Measurements from ENCODE around the gene OR2T35.

- no peak for TF ChIP-seq ZNF274 (IDR thresholded peaks at IDR 0.05; ENCODE audit: low read length)
- no peak for TF ChIP-seq ZNF274 (tag by site-specific recombination; IDR thresholded peaks at IDR 0.05; ENCODE audit: borderline replicate concordance)
- TF ChIP-seq, protein P1, sequence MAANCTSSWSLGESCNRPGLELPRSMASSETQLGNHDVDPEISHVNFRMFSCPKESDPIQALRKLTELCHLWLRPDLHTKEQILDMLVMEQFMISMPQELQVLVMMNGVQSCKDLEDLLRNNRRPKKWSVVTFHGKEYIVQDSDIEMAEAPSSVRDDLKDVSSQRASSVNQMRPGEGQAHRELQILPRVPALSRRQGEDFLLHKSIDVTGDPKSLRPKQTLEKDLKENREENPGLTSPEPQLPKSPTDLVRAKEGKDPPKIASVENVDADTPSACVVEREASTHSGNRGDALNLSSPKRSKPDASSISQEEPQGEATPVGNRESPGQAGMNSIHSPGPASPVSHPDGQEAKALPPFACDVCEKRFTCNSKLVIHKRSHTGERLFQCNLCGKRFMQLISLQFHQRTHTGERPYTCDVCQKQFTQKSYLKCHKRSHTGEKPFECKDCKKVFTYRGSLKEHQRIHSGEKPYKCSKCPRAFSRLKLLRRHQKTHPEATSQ (tag by site-specific recombination; IDR thresholded peaks at IDR 0.05) = no peak
- no peak for TF ChIP-seq CTCF (tag by site-specific recombination; IDR thresholded peaks at IDR 0.05)
- TF ChIP-seq ZNF76 (tag by site-specific recombination; IDR thresholded peaks at IDR 0.05; ENCODE audit: borderline replicate concordance, low read depth) = no peak
- TF ChIP-seq ZNF324 (tag by site-specific recombination; IDR thresholded peaks at IDR 0.05) = no peak
- TF ChIP-seq, protein P2, sequence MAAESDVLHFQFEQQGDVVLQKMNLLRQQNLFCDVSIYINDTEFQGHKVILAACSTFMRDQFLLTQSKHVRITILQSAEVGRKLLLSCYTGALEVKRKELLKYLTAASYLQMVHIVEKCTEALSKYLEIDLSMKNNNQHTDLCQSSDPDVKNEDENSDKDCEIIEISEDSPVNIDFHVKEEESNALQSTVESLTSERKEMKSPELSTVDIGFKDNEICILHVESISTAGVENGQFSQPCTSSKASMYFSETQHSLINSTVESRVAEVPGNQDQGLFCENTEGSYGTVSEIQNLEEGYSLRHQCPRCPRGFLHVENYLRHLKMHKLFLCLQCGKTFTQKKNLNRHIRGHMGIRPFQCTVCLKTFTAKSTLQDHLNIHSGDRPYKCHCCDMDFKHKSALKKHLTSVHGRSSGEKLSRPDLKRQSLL (tag by site-specific recombination; IDR thresholded peaks at IDR 0.05) = no peak
- no peak for TF ChIP-seq TCF7L2 (IDR thresholded peaks at IDR 0.05; ENCODE audit: borderline replicate concordance, low read depth, low read length)
- no peak for TF ChIP-seq ZNF426 (tag by site-specific recombination; IDR thresholded peaks at IDR 0.05)
- TF ChIP-seq, protein P3, sequence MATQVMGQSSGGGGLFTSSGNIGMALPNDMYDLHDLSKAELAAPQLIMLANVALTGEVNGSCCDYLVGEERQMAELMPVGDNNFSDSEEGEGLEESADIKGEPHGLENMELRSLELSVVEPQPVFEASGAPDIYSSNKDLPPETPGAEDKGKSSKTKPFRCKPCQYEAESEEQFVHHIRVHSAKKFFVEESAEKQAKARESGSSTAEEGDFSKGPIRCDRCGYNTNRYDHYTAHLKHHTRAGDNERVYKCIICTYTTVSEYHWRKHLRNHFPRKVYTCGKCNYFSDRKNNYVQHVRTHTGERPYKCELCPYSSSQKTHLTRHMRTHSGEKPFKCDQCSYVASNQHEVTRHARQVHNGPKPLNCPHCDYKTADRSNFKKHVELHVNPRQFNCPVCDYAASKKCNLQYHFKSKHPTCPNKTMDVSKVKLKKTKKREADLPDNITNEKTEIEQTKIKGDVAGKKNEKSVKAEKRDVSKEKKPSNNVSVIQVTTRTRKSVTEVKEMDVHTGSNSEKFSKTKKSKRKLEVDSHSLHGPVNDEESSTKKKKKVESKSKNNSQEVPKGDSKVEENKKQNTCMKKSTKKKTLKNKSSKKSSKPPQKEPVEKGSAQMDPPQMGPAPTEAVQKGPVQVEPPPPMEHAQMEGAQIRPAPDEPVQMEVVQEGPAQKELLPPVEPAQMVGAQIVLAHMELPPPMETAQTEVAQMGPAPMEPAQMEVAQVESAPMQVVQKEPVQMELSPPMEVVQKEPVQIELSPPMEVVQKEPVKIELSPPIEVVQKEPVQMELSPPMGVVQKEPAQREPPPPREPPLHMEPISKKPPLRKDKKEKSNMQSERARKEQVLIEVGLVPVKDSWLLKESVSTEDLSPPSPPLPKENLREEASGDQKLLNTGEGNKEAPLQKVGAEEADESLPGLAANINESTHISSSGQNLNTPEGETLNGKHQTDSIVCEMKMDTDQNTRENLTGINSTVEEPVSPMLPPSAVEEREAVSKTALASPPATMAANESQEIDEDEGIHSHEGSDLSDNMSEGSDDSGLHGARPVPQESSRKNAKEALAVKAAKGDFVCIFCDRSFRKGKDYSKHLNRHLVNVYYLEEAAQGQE (tag by site-specific recombination; IDR thresholded peaks at IDR 0.05) = no peak
- no peak for TF ChIP-seq ZNF302 (tag by site-specific recombination; IDR thresholded peaks at IDR 0.05; ENCODE audit: low read depth)
- TF ChIP-seq HOXA7 (CRISPR knock-in tag; IDR thresholded peaks at IDR 0.05; ENCODE audit: borderline replicate concordance) = no peak
- no peak for TF ChIP-seq PATZ1 (tag by site-specific recombination; IDR thresholded peaks at IDR 0.05)
Measured at GRCh38 chr1:248589334-248589733, 55.7 kb downstream of the OR2T35 start.

Measured in HEK293 (cell line).